ENCODE measurements around the gene C4orf51.

DNA sequence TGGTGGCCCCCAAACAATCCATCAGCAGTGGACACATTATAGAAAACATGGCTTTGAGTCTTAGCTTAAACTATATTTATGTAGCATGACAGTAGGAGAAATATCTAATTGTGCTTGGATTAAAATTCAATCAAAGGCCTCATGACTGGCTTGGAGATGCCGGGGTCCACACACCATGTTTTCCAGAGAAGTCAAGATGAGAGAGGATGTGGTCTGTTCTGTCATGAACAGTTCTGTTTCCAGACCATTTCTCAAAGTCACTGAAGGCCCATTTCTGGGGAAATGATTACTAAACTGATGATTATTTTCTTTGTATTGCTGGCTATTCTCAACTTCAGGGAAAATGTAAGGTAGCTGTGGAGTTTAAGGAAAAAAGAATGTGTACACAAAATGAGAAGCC, 76.3 kb downstream of the C4orf51 start:
- TF ChIP-seq TAF1 (conservative IDR thresholded peaks at IDR 0.05) (no peak), RXRA (IDR thresholded peaks at IDR 0.05) (no peak), YY1 (IDR thresholded peaks at IDR 0.05) (no peak), GABPA (IDR thresholded peaks at IDR 0.05 in 1 of 2, conservative IDR thresholded peaks at IDR 0.05 in 1 of 2) (no peak), FOXA1 (IDR thresholded peaks at IDR 0.05) (no peak), HNF4G (IDR thresholded peaks at IDR 0.05) (no peak), HNF4A (conservative IDR thresholded peaks at IDR 0.05) (no peak)
- TF ChIP-seq, protein P1, sequence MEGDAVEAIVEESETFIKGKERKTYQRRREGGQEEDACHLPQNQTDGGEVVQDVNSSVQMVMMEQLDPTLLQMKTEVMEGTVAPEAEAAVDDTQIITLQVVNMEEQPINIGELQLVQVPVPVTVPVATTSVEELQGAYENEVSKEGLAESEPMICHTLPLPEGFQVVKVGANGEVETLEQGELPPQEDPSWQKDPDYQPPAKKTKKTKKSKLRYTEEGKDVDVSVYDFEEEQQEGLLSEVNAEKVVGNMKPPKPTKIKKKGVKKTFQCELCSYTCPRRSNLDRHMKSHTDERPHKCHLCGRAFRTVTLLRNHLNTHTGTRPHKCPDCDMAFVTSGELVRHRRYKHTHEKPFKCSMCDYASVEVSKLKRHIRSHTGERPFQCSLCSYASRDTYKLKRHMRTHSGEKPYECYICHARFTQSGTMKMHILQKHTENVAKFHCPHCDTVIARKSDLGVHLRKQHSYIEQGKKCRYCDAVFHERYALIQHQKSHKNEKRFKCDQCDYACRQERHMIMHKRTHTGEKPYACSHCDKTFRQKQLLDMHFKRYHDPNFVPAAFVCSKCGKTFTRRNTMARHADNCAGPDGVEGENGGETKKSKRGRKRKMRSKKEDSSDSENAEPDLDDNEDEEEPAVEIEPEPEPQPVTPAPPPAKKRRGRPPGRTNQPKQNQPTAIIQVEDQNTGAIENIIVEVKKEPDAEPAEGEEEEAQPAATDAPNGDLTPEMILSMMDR (IDR thresholded peaks at IDR 0.05; ENCODE audit: low read depth, low read length, missing input control), result no peak
- TF ChIP-seq, protein P2, sequence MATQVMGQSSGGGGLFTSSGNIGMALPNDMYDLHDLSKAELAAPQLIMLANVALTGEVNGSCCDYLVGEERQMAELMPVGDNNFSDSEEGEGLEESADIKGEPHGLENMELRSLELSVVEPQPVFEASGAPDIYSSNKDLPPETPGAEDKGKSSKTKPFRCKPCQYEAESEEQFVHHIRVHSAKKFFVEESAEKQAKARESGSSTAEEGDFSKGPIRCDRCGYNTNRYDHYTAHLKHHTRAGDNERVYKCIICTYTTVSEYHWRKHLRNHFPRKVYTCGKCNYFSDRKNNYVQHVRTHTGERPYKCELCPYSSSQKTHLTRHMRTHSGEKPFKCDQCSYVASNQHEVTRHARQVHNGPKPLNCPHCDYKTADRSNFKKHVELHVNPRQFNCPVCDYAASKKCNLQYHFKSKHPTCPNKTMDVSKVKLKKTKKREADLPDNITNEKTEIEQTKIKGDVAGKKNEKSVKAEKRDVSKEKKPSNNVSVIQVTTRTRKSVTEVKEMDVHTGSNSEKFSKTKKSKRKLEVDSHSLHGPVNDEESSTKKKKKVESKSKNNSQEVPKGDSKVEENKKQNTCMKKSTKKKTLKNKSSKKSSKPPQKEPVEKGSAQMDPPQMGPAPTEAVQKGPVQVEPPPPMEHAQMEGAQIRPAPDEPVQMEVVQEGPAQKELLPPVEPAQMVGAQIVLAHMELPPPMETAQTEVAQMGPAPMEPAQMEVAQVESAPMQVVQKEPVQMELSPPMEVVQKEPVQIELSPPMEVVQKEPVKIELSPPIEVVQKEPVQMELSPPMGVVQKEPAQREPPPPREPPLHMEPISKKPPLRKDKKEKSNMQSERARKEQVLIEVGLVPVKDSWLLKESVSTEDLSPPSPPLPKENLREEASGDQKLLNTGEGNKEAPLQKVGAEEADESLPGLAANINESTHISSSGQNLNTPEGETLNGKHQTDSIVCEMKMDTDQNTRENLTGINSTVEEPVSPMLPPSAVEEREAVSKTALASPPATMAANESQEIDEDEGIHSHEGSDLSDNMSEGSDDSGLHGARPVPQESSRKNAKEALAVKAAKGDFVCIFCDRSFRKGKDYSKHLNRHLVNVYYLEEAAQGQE (IDR thresholded peaks at IDR 0.05), result no peak
- TF ChIP-seq, protein P3, sequence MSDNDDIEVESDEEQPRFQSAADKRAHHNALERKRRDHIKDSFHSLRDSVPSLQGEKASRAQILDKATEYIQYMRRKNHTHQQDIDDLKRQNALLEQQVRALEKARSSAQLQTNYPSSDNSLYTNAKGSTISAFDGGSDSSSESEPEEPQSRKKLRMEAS (IDR thresholded peaks at IDR 0.05), result no peak

All from liver (tissue), 3 donors.